Stomach (tissue), 4 donors: Measurements from ENCODE around the gene PHF21A.

Source experiments
- EP300 ChIP-seq: sonication (generic); formaldehyde crosslinking; IDR thresholded peaks from one replicate; pipeline ENCODE4 v1.6.1; 2017; ENCODE audit warnings: antibody characterized with exemption
- POLR2A ChIP-seq, 4 donors: fragments of 450-650 bp; IDR thresholded peaks; one replicate each; pipeline ENCODE4 v1.6.1; 2016; ENCODE audit warnings: antibody characterized with exemption in 4 of 4, control low read depth in 2 of 4, mild to moderate bottlenecking in 1 of 4, moderate library complexity in 1 of 4
- POLR2AphosphoS5 ChIP-seq, 3 donors: sonication (generic); formaldehyde crosslinking; IDR thresholded peaks; one replicate each; pipeline ENCODE4 v1.6.1; 2016; ENCODE audit warnings: antibody characterized with exemption in 3 of 3
- TF ChIP-seq, protein P1 (sequence below), 7 experiments: fragments of 450-650 bp in 4 of 7; fragments of 200-600 bp in 3 of 7; sonication (generic) in 3 of 7; IDR thresholded peaks; one replicate each; pipeline ENCODE4 v1.5.1; 2016 to 2019; ENCODE audit warnings: antibody characterized with exemption in 7 of 7, control low read depth in 2 of 7, mild to moderate bottlenecking in 1 of 7

DNA sequence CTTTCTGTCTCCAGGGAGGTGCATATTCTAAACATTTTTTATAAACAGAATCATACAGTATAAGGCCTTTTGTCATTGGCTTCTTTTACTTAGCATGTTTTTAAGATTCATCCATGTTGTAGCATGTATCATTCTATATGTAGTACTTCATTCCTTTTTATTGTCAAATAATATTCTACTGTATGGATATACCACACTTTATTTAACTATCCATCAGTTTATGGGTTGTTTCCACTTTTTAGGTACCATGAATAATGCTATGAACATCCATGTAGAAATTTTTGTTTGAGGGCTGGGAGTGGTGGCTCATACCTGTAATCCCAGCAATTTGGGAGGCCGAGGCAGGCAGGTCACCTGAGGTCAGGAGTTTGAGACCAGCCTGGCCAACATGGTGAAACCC is 73.1 kb downstream of the PHF21A start:
- TF ChIP-seq, protein P1, sequence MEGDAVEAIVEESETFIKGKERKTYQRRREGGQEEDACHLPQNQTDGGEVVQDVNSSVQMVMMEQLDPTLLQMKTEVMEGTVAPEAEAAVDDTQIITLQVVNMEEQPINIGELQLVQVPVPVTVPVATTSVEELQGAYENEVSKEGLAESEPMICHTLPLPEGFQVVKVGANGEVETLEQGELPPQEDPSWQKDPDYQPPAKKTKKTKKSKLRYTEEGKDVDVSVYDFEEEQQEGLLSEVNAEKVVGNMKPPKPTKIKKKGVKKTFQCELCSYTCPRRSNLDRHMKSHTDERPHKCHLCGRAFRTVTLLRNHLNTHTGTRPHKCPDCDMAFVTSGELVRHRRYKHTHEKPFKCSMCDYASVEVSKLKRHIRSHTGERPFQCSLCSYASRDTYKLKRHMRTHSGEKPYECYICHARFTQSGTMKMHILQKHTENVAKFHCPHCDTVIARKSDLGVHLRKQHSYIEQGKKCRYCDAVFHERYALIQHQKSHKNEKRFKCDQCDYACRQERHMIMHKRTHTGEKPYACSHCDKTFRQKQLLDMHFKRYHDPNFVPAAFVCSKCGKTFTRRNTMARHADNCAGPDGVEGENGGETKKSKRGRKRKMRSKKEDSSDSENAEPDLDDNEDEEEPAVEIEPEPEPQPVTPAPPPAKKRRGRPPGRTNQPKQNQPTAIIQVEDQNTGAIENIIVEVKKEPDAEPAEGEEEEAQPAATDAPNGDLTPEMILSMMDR (IDR thresholded peaks at IDR 0.05), result no peak
- TF ChIP-seq EP300 (no peak), POLR2A (IDR thresholded peaks at IDR 0.05) (no peak), POLR2AphosphoS5 (IDR thresholded peaks at IDR 0.05) (no peak)
